Mesothelial cell of epicardium (in vitro differentiated cells): ENCODE results near the gene SPRY4. TPM values are rescaled to one million over a fixed set of nuclear protein-coding genes. Genes with fewer than 3 reads are reported as not detected.
"Not testable (repeated sequence)": the region's sequence is repeated elsewhere in the genome, so short reads cannot be mapped to it uniquely, and the experiment has no call there.

Experiments
- DNase-seq, 2 experiments: peaks; one replicate each; pipeline ENCODE4 v3.0.0; 2021; ENCODE audit warnings: low spot score in 2 of 2; ENCODE audit not compliant: unreplicated experiment in 2 of 2
- H3K27ac Mint-ChIP-seq: 2 replicates; pipeline ENCODE4 v1.8.0; 2021; ENCODE audit warnings: mixed read lengths
- H3K27me3 Mint-ChIP-seq: 2 replicates; pipeline ENCODE4 v1.8.0; 2021; ENCODE audit warnings: low read depth, mixed read lengths
- H3K36me3 Mint-ChIP-seq: 2 replicates; pipeline ENCODE4 v1.8.0; 2021; ENCODE audit warnings: mixed read lengths
- H3K4me1 Mint-ChIP-seq: 2 replicates; pipeline ENCODE4 v1.8.0; 2021; ENCODE audit warnings: mixed read lengths
- H3K4me3 Mint-ChIP-seq: 2 replicates; pipeline ENCODE4 v1.8.0; 2021; ENCODE audit warnings: mild to moderate bottlenecking, moderate library complexity, mixed read lengths
- H3K9me3 Mint-ChIP-seq: 2 replicates; pipeline ENCODE4 v1.8.0; 2021; ENCODE audit warnings: mixed read lengths
- total RNA-seq: library from RNA; stranded (reverse); gene quantifications from 3 replicates; pipeline ENCODE4 v1.2.1, GENCODE V29; 2021
- TF ChIP-seq, protein P1 (sequence below): fragments of 200-600 bp; sonication (generic); IDR thresholded peaks from one replicate; pipeline ENCODE4 v1.5.0; 2021; ENCODE audit warnings: antibody characterized with exemption; ENCODE audit not compliant: unreplicated experiment

Gene SPRY4, protein sequence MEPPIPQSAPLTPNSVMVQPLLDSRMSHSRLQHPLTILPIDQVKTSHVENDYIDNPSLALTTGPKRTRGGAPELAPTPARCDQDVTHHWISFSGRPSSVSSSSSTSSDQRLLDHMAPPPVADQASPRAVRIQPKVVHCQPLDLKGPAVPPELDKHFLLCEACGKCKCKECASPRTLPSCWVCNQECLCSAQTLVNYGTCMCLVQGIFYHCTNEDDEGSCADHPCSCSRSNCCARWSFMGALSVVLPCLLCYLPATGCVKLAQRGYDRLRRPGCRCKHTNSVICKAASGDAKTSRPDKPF
- 21.3 to 21.5 TPM (median 21.4 TPM) in 3 replicates for total RNA-seq

DNA sequence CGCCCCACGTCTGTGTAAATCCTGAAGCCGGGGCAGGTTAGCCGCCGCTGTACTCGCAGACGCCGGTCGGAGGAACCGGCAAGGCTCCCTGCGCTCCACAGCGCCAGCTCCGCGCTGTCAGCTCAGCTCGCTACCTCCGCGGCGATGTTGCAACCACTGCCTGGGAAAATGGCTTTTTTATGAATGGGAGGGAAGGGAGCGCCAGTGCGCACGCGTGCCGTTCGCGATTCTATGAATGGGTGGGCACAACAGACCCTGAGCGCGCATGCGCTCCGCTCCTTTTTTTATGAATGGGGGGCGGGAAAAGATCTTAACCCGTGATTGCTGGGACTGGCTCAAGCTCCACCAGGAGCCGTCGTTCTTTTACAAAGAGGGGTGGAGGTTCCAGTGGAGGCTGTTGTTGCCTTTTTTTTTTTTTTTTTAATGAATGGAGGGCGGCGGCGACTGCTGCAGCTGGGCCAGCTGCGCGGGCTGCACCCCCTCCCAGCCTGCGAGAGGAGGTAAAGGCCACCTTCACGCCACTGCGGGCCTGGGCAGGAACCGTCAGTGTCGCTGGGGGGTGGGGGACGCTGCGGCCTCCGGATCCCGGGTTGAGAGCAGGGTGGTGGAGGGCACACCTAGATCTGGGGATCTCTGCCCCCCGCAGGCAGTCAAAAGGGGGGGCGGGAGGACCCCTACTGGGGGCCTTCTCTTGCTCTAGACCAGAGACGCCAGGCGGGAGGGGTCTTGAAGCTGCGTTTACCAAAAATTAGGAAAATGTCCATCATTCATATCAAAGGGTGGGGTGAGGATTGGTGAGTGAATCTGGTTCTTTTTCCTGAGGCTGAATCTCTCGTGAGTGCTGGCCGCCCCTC, at the start of gene SPRY4:
SPRY4 (minus strand) TSS at position 151 of the 854 bp plus-strand sequence. CDS start 9,913 bp downstream, outside the sequence.
- Mint-ChIP-seq H3K27me3 (peaks cover 73% of the 10 kb centered on the region), H3K4me1 (peaks cover 63% of the 10 kb centered on the region), H3K27ac (peak within 1 kb of the TSS; percentile 78), H3K4me3 (peak within 1 kb of the TSS; percentile 79), H3K36me3 (no peaks in the 10 kb centered on the region), H3K9me3 (no peaks in the 10 kb centered on the region)
- DNase-seq: peak; percentile 93 to 97
- TF ChIP-seq, protein P1, sequence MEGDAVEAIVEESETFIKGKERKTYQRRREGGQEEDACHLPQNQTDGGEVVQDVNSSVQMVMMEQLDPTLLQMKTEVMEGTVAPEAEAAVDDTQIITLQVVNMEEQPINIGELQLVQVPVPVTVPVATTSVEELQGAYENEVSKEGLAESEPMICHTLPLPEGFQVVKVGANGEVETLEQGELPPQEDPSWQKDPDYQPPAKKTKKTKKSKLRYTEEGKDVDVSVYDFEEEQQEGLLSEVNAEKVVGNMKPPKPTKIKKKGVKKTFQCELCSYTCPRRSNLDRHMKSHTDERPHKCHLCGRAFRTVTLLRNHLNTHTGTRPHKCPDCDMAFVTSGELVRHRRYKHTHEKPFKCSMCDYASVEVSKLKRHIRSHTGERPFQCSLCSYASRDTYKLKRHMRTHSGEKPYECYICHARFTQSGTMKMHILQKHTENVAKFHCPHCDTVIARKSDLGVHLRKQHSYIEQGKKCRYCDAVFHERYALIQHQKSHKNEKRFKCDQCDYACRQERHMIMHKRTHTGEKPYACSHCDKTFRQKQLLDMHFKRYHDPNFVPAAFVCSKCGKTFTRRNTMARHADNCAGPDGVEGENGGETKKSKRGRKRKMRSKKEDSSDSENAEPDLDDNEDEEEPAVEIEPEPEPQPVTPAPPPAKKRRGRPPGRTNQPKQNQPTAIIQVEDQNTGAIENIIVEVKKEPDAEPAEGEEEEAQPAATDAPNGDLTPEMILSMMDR: no peak

DNA sequence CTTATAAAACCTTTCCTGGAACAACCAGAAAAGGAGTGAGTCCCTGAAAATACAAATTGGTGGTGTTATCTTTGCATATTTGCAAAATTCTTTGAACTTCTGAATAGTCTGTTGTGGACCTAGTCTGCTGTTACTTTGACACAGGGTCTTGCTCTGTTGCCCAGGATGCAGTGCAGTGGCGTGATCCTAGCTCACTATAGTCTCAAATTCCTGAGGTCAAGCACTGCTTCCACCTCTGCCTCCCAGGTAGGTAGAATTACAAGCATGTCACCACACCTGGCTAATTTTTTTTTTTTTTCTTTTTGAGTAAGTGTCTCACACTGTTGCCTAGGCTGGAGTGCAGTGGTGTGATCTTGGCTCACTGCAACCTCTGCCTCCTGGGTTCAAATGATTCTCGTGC, 43.7 kb upstream of the SPRY4 start:
- TF ChIP-seq, protein P1: no peak

DNA sequence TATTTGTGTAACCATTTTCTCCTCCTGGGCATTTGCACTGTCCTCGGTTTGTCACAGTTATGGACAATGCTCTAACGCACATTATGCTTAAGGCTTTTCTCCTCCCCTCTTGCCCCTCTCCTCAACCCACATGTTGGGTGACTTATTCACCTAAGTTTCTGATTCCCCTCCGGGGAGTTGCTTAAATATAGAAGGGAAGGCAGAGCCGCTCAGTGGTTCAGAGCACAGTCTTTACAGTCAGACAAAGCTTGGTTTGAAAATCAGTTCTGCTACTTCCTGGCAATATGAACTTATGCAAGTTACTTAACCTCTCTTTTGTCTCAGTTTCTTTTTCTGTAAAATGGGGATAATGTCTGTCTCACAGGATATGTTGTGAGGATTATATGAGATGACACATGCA, 41.2 kb upstream of the SPRY4 start:
- TF ChIP-seq, protein P1: no peak
- Mint-ChIP-seq H3K4me1 (peaks cover 17% of the 10 kb centered on the region), H3K4me3 (no peak overlapping the region), H3K27ac (peak overlapping the region; percentile 9), H3K36me3 (no peaks in the 10 kb centered on the region), H3K27me3 (peaks cover under 1% of the 10 kb centered on the region), H3K9me3 (no peaks in the 10 kb centered on the region)
- no peak for DNase-seq

More for the DNA sequence above, 43.7 kb upstream of the SPRY4 start:
- no peaks in the 10 kb centered on the region for H3K27me3 Mint-ChIP-seq
- peak overlapping the region; percentile 64 for H3K27ac Mint-ChIP-seq
- no peak for DNase-seq
- H3K4me1 Mint-ChIP-seq: peaks cover 9% of the 10 kb centered on the region
- no peak overlapping the region for H3K4me3 Mint-ChIP-seq
- no peaks in the 10 kb centered on the region for H3K36me3 Mint-ChIP-seq
- no peaks in the 10 kb centered on the region for H3K9me3 Mint-ChIP-seq

DNA sequence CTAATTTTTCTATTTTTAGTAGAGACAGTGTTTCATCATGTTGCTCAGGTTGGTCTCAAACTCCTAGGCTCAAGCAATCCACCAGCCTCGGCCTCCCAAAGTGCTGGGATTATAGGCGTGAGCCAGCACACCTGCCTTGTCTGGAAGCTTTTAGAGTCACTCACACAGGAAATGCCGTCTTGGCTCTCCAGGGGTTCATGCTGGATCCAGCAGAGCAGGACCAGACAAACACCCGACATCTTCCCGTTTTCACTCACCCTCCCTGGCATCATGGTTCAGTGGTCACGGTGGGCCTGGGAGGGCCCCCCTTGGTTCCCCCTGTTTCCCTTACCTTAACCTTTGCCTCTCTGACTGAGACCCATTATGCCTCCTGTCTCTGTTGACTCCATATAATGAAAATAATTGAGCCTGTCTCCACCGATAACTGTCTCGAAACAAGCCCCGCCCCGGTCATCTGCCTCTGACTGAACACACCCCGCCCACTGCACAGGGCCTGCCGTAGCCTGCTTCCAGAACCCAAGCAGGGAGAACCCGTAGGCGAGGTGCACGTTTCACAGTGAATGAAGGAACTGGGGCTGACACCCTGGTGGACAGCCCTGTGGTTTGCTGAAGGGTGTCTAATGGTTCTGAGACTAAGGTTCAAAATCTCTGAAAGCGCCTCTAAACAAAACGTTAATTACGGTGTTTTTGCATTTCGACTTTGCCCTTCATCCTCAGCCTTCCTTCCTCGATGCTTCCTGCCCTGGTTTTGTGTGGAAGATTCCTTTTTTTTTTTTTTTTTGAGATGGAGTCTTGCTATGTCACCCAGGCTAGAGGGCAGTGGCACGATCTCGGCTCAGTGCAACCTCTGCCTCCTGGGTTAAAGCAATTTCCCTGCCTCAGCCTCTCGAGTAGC, 39.7 kb upstream of the SPRY4 start:
- Mint-ChIP-seq H3K4me3 (no peak overlapping the region), H3K9me3 (no peaks in the 10 kb centered on the region), H3K4me1 (peaks cover 26% of the 10 kb centered on the region), H3K27ac (peak overlapping the region; percentile 34), H3K27me3 (peaks cover 12% of the 10 kb centered on the region), H3K36me3 (no peaks in the 10 kb centered on the region)
- no peak for DNase-seq
- TF ChIP-seq, protein P1: no peak

DNA sequence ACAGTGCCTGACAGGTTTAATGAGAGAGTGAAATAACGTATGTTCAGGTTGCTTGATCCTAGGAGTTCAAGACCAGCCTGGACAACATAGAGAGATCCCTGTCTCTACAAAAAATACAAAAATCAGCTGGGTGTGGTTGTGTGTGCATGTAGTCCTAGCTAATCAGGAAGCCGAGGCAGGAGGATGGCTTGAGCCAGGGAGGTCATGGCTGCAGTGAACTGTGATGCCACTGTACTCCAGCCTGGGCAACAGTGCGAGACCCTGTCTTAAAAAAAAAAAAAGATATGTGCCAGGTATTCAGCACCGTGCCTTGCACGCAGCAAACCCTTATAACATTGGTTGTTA, 38.8 kb upstream of the SPRY4 start:
- Mint-ChIP-seq H3K4me1 (peaks cover 26% of the 10 kb centered on the region), H3K27me3 (peaks cover 18% of the 10 kb centered on the region), H3K27ac (peak overlapping the region; percentile 39), H3K9me3 (no peaks in the 10 kb centered on the region), H3K4me3 (no peak overlapping the region), H3K36me3 (no peaks in the 10 kb centered on the region)
- DNase-seq: no peak
- TF ChIP-seq, protein P1: no peak

DNA sequence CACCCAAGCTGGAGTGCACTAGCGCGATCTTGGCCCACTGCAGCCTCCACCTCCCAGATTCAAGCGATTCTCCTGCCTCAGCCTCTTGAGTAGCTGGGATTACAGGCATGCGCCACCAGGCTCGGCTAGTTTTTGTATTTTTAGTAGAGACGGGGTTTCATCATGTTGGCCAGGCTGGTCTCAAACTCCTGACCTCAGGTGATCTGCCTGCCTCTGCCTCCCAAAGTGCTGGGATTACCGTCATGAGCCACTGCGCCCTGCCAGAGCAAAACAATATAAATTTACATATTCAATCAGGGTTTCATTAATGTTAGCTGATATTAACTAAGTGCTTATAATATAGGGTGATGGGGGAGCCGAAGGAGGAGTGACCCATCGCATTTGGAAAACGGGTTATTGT, 37.4 kb upstream of the SPRY4 start:
- peak overlapping the region; percentile 98 for H3K27ac Mint-ChIP-seq
- peaks cover 20% of the 10 kb centered on the region for H3K4me1 Mint-ChIP-seq
- not testable (repeated sequence) for H3K36me3 Mint-ChIP-seq, DNase-seq, H3K4me3 Mint-ChIP-seq, H3K9me3 Mint-ChIP-seq
- H3K27me3 Mint-ChIP-seq: peaks cover 30% of the 10 kb centered on the region
